Ovary (tissue), 3 donors: Measurements from ENCODE around the gene ERFL.

Experiments
- POLR2A ChIP-seq: fragments of 450-650 bp; IDR thresholded peaks from one replicate; pipeline ENCODE4 v1.6.1; 2017; ENCODE audit warnings: antibody characterized with exemption, mild to moderate bottlenecking, moderate library complexity
- TF ChIP-seq, protein P1 (sequence below), 3 donors: fragments of 450-650 bp in 2 of 3; fragments of 200-600 bp in 1 of 3; IDR thresholded peaks; one replicate each; pipeline versions ENCODE4 v1.5.1 to v1.8.0; 2016 to 2022; ENCODE audit warnings: antibody characterized with exemption in 3 of 3, mild to moderate bottlenecking in 1 of 3
- donor health status: DM: no; HTN: no; CAD: no.

GRCh38 chr19:41944336-41944735 is 16.1 kb upstream of the ERFL start:
- TF ChIP-seq, protein P1, sequence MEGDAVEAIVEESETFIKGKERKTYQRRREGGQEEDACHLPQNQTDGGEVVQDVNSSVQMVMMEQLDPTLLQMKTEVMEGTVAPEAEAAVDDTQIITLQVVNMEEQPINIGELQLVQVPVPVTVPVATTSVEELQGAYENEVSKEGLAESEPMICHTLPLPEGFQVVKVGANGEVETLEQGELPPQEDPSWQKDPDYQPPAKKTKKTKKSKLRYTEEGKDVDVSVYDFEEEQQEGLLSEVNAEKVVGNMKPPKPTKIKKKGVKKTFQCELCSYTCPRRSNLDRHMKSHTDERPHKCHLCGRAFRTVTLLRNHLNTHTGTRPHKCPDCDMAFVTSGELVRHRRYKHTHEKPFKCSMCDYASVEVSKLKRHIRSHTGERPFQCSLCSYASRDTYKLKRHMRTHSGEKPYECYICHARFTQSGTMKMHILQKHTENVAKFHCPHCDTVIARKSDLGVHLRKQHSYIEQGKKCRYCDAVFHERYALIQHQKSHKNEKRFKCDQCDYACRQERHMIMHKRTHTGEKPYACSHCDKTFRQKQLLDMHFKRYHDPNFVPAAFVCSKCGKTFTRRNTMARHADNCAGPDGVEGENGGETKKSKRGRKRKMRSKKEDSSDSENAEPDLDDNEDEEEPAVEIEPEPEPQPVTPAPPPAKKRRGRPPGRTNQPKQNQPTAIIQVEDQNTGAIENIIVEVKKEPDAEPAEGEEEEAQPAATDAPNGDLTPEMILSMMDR (IDR thresholded peaks at IDR 0.05), result no peak
- no peak for TF ChIP-seq POLR2A
